SK-N-SH treated with all-trans-retinoic acid at 6 μM for 48 hours (cell line): Measurements from ENCODE around the gene NAGPA.

ENCODE experiments used
- ARNTL ChIP-seq: fragments of 450-650 bp; formaldehyde crosslinking; IDR thresholded peaks from 2 replicates; pipeline ENCODE4 v1.5.0; 2020; ENCODE audit warnings: low read depth, mild to moderate bottlenecking, moderate library complexity, borderline replicate concordance
- BACH2 ChIP-seq: fragments of 250-450 bp; sonication (Bioruptor Pico); IDR thresholded peaks from 2 replicates; pipeline ENCODE4 v1.9.0; 2021; ENCODE audit warnings: mild to moderate bottlenecking, borderline replicate concordance
- ESRRG ChIP-seq: fragments of 250-450 bp; sonication (Bioruptor Pico); IDR thresholded peaks from 2 replicates; pipeline ENCODE4 v1.6.1; 2021; ENCODE audit warnings: mild to moderate bottlenecking
- PPARA ChIP-seq: fragments of 250-450 bp; sonication (Bioruptor Pico); IDR thresholded peaks from 2 replicates; pipeline ENCODE4 v1.5.0; 2020; ENCODE audit warnings: mild to moderate bottlenecking, borderline replicate concordance
- RARB ChIP-seq: fragments of 250-450 bp; sonication (Bioruptor Pico); IDR thresholded peaks from 2 replicates; pipeline ENCODE4 v1.8.0; 2021; ENCODE audit warnings: mild to moderate bottlenecking, moderate library complexity
- TCF4 ChIP-seq: fragments of 250-450 bp; sonication (Bioruptor Pico); IDR thresholded peaks from 2 replicates; pipeline ENCODE4 v1.8.0; 2021; ENCODE audit warnings: mild to moderate bottlenecking, moderate library complexity, borderline replicate concordance
- ZFP3 ChIP-seq: fragments of 250-450 bp; sonication (Bioruptor Pico); IDR thresholded peaks from 2 replicates; pipeline ENCODE4 v1.5.0; 2020; ENCODE audit warnings: mild to moderate bottlenecking, moderate library complexity
- ZFP30 ChIP-seq: fragments of 450-650 bp; formaldehyde crosslinking; IDR thresholded peaks from 2 replicates; pipeline ENCODE4 v1.5.0; 2022; ENCODE audit warnings: mild to moderate bottlenecking, moderate library complexity
- ZNF70 ChIP-seq: fragments of 450-650 bp; formaldehyde crosslinking; IDR thresholded peaks from 2 replicates; pipeline ENCODE4 v1.5.0; 2020; ENCODE audit warnings: mild to moderate bottlenecking, moderate library complexity
- TF ChIP-seq, protein P1 (sequence below): fragments of 250-450 bp; sonication (Bioruptor Pico); IDR thresholded peaks from 2 replicates; pipeline ENCODE4 v1.8.0; 2020; ENCODE audit warnings: mild to moderate bottlenecking, moderate library complexity, borderline replicate concordance

- TF ChIP-seq, protein P1, sequence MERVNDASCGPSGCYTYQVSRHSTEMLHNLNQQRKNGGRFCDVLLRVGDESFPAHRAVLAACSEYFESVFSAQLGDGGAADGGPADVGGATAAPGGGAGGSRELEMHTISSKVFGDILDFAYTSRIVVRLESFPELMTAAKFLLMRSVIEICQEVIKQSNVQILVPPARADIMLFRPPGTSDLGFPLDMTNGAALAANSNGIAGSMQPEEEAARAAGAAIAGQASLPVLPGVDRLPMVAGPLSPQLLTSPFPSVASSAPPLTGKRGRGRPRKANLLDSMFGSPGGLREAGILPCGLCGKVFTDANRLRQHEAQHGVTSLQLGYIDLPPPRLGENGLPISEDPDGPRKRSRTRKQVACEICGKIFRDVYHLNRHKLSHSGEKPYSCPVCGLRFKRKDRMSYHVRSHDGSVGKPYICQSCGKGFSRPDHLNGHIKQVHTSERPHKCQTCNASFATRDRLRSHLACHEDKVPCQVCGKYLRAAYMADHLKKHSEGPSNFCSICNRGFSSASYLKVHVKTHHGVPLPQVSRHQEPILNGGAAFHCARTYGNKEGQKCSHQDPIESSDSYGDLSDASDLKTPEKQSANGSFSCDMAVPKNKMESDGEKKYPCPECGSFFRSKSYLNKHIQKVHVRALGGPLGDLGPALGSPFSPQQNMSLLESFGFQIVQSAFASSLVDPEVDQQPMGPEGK (CRISPR knock-in tag) = no peak
- no peak for TF ChIP-seq ARNTL (CRISPR knock-in tag)
- TF ChIP-seq ZFP3 (CRISPR knock-in tag) = no peak
- no peak for TF ChIP-seq TCF4
- no peak for TF ChIP-seq ZFP30 (CRISPR knock-in tag)
- no peak for TF ChIP-seq BACH2 (CRISPR knock-in tag)
- TF ChIP-seq ZNF70 (CRISPR knock-in tag) = no peak
- TF ChIP-seq PPARA (CRISPR knock-in tag) = no peak
- no peak for TF ChIP-seq ESRRG (CRISPR knock-in tag)
- TF ChIP-seq RARB (CRISPR knock-in tag) = no peak
Measured at GRCh38 chr16:4976611-4977145, 57.1 kb downstream of the NAGPA start.
